ENCODE data around the gene YEATS4.

The YEATS4 gene

DNA sequence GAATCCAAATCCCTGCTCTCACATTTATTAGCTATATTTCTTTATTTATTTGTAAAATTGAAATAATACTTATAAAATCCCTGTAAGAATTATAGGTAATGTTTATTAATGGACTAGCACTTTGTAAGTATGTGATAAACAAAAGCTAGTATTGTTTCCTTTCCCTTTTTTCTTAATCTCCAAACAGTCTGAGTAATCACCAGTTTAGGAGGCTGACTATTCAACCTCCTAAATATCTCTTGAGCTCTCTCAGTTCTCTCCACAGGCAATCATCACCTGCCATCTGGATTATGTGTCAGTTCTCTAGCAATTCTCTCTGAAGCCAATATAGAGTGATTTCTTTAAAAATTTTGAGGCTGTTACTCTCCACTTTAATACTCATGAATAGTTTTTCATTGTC lies 20.6 kb upstream of the YEATS4 start:
- Histone ChIP-seq H3K4me1 (ENCODE audit: low read length) (peaks cover 21% of the 10 kb centered on the region), H3K9me3 (ENCODE audit: insufficient read depth, low read length) (no peaks in the 10 kb centered on the region), H3K36me3 (replicated peaks; ENCODE audit: low read depth, low read length) (no peaks in the 10 kb centered on the region), H3K79me2 (ENCODE audit: low read length) (no peaks in the 10 kb centered on the region), H3K4me2 (ENCODE audit: low read length) (no peak overlapping the region), H3K27me3 (ENCODE audit: low read depth, low read length) (no peaks in the 10 kb centered on the region), H3K9ac (ENCODE audit: low read length) (no peak overlapping the region), H4K20me1 (ENCODE audit: insufficient read depth, low read length) (no peaks in the 10 kb centered on the region), H3K4me3 (ENCODE audit: low read length) (no peak overlapping the region), H2AFZ (ENCODE audit: low read depth, low read length) (no peak overlapping the region), H3K27ac (ENCODE audit: low read length) (no peak overlapping the region)
- TF ChIP-seq, protein P1, sequence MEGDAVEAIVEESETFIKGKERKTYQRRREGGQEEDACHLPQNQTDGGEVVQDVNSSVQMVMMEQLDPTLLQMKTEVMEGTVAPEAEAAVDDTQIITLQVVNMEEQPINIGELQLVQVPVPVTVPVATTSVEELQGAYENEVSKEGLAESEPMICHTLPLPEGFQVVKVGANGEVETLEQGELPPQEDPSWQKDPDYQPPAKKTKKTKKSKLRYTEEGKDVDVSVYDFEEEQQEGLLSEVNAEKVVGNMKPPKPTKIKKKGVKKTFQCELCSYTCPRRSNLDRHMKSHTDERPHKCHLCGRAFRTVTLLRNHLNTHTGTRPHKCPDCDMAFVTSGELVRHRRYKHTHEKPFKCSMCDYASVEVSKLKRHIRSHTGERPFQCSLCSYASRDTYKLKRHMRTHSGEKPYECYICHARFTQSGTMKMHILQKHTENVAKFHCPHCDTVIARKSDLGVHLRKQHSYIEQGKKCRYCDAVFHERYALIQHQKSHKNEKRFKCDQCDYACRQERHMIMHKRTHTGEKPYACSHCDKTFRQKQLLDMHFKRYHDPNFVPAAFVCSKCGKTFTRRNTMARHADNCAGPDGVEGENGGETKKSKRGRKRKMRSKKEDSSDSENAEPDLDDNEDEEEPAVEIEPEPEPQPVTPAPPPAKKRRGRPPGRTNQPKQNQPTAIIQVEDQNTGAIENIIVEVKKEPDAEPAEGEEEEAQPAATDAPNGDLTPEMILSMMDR (IDR thresholded peaks at IDR 0.05; ENCODE audit: low read depth, low read length), result no peak
- no peak for TF ChIP-seq EZH2phosphoT487 (IDR thresholded peaks at IDR 0.05; ENCODE audit: low read depth)

DNA sequence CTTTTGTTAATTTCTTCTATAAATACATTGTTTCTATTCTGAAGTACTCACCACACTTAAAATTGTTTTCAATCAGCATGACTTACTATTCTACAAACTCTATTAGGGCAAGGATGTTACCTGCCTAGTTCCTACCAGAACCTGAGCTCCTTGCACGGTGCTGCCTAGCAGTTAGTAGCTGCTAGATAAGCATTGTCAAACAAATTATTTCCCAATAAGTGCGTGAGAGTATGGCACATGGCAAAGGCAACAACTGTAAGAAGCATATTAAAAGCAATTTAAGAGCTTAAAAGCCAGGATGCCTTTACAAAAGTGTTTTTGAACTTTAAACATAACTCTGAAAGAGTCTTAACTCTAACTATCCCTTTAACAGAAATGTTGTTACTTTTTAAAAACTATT lies 19.5 kb upstream of the YEATS4 start:
- TF ChIP-seq, protein P1 (IDR thresholded peaks at IDR 0.05; ENCODE audit: low read depth, low read length), result no peak
- no peak for TF ChIP-seq EZH2phosphoT487 (IDR thresholded peaks at IDR 0.05; ENCODE audit: low read depth)

DNA sequence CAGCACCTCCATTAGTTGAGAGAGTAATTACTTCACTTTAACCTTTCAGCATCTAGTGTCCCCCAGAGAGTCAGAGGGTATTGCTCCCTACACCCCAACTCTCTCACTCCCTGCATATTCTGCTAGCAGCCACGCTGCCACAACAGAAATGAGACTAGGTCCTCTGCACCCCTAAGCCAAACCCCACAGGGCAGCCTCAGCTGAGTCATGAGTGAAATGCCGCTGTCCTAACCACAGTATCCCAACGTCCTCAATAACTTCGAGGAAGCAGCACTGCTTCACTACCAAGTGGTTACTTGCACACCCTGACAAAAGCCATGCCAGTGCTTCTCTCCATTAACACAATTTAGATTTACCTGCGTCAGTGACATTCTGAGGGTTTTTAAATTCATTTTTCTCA lies 18.2 kb upstream of the YEATS4 start:
- no peaks in the 10 kb centered on the region for H3K9me3 ChIP-seq (ENCODE audit: insufficient read depth, low read length)
- no peak overlapping the region for H2AFZ ChIP-seq (ENCODE audit: low read depth, low read length)
- peaks cover 21% of the 10 kb centered on the region for H3K4me1 ChIP-seq (ENCODE audit: low read length)
- no peaks in the 10 kb centered on the region for H3K27me3 ChIP-seq (ENCODE audit: low read depth, low read length)
- no peaks in the 10 kb centered on the region for H4K20me1 ChIP-seq (ENCODE audit: insufficient read depth, low read length)
- no peak for TF ChIP-seq EZH2phosphoT487 (IDR thresholded peaks at IDR 0.05; ENCODE audit: low read depth)
- H3K9ac ChIP-seq (ENCODE audit: low read length), result no peak overlapping the region
- H3K79me2 ChIP-seq (ENCODE audit: low read length), result no peaks in the 10 kb centered on the region
- H3K27ac ChIP-seq (ENCODE audit: low read length), result no peak overlapping the region
- H3K4me3 ChIP-seq (ENCODE audit: low read length), result no peak overlapping the region
- H3K36me3 ChIP-seq (replicated peaks; ENCODE audit: low read depth, low read length), result no peaks in the 10 kb centered on the region
- H3K4me2 ChIP-seq (ENCODE audit: low read length), result no peak overlapping the region

More for the DNA sequence above, 19.5 kb upstream of the YEATS4 start:
- Histone ChIP-seq H2AFZ (ENCODE audit: low read depth, low read length) (no peak overlapping the region), H3K4me1 (ENCODE audit: low read length) (peaks cover 21% of the 10 kb centered on the region), H3K9me3 (ENCODE audit: insufficient read depth, low read length) (no peaks in the 10 kb centered on the region), H3K27me3 (ENCODE audit: low read depth, low read length) (no peaks in the 10 kb centered on the region), H4K20me1 (ENCODE audit: insufficient read depth, low read length) (no peaks in the 10 kb centered on the region), H3K79me2 (ENCODE audit: low read length) (no peaks in the 10 kb centered on the region), H3K4me2 (ENCODE audit: low read length) (no peak overlapping the region), H3K4me3 (ENCODE audit: low read length) (no peak overlapping the region), H3K36me3 (replicated peaks; ENCODE audit: low read depth, low read length) (no peaks in the 10 kb centered on the region), H3K27ac (ENCODE audit: low read length) (no peak overlapping the region), H3K9ac (ENCODE audit: low read length) (no peak overlapping the region)

DNA sequence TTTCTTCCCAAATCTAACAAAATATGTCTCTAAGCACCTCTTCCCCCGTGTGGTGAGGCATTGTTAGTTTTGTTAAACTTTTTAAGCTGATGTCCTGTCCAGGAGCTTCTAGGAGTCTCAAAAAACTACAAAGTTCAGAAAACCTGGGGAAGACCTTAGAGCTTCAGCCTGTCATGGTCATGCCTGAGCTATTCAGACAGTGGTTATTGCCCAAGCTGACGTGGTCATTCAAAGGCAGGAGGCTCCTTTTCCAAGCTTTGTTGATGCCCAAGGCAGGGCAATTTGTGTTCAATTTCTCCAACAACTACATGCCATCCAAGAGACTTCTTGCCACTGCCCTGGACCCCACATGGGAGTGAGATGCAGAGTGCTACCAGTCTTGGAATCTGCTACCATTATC lies 17.1 kb upstream of the YEATS4 start:
- Histone ChIP-seq H3K79me2 (ENCODE audit: low read length) (no peaks in the 10 kb centered on the region), H3K4me1 (ENCODE audit: low read length) (peaks cover 18% of the 10 kb centered on the region), H3K27ac (ENCODE audit: low read length) (no peak overlapping the region), H3K9ac (ENCODE audit: low read length) (no peak overlapping the region), H3K27me3 (ENCODE audit: low read depth, low read length) (no peaks in the 10 kb centered on the region), H3K4me3 (ENCODE audit: low read length) (no peak overlapping the region), H3K4me2 (ENCODE audit: low read length) (no peak overlapping the region), H3K9me3 (ENCODE audit: insufficient read depth, low read length) (no peaks in the 10 kb centered on the region), H2AFZ (ENCODE audit: low read depth, low read length) (no peak overlapping the region), H3K36me3 (replicated peaks; ENCODE audit: low read depth, low read length) (no peaks in the 10 kb centered on the region), H4K20me1 (ENCODE audit: insufficient read depth, low read length) (no peaks in the 10 kb centered on the region)
- TF ChIP-seq, protein P1 (IDR thresholded peaks at IDR 0.05; ENCODE audit: low read depth, low read length), result no peak

DNA sequence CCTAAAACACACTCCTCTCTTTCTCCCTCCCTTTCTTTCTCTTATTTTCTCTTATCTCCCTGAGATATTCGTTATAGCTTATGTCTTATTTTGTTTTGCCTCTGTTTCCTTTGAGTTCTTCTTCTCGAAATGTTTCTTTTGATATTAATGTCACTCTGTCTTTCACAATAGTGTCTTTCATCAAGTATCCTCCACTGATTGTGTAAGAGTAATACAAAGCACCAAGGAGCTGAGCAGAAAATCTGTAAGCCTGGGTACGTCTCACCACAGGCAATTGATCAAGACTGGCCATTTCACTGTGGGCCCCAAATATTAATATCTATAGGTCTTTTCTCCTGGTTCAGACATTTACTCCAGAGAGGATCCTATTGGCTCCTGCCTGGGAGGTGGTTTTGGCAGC lies 16.2 kb upstream of the YEATS4 start:
- H3K4me3 ChIP-seq (ENCODE audit: low read length), result no peak overlapping the region
- no peaks in the 10 kb centered on the region for H3K36me3 ChIP-seq (replicated peaks; ENCODE audit: low read depth, low read length)
- no peak for TF ChIP-seq EZH2phosphoT487 (IDR thresholded peaks at IDR 0.05; ENCODE audit: low read depth)
- TF ChIP-seq, protein P1 (IDR thresholded peaks at IDR 0.05; ENCODE audit: low read depth, low read length), result no peak
- H3K4me1 ChIP-seq (ENCODE audit: low read length), result peaks cover 8% of the 10 kb centered on the region
- H3K79me2 ChIP-seq (ENCODE audit: low read length), result no peaks in the 10 kb centered on the region
- H2AFZ ChIP-seq (ENCODE audit: low read depth, low read length), result no peak overlapping the region
- H3K4me2 ChIP-seq (ENCODE audit: low read length), result no peak overlapping the region
- no peak overlapping the region for H3K27ac ChIP-seq (ENCODE audit: low read length)
- no peaks in the 10 kb centered on the region for H3K9me3 ChIP-seq (ENCODE audit: insufficient read depth, low read length)
- no peak overlapping the region for H3K9ac ChIP-seq (ENCODE audit: low read length)
- no peaks in the 10 kb centered on the region for H3K27me3 ChIP-seq (ENCODE audit: low read depth, low read length)
- H4K20me1 ChIP-seq (ENCODE audit: insufficient read depth, low read length), result no peaks in the 10 kb centered on the region

Data from OCI-LY3 (cell line).